Loucy (cell line): Measurements from ENCODE around the gene MACROD2.

Experiments
- H2AFZ ChIP-seq: fragments of 200-600 bp; sonication (generic); 2 replicates; pipeline ENCODE4 v1.6.0; 2016; ENCODE audit warnings: antibody characterized with exemption, mild to moderate bottlenecking, low read length, moderate library complexity
- H3F3A ChIP-seq: fragments of 200-600 bp; 2 replicates; pipeline ENCODE4 v1.6.0; 2016; ENCODE audit warnings: antibody characterized with exemption, low read depth, mild to moderate bottlenecking
- H3K27me3 ChIP-seq: fragments of 200-600 bp; sonication (generic); 2 replicates; pipeline ENCODE4 v1.6.1; 2014; ENCODE audit warnings: low read length, mild to moderate bottlenecking; ENCODE audit not compliant: insufficient read depth, poor library complexity, severe bottlenecking
- H3K36me3 ChIP-seq: fragments of 200-600 bp; sonication (generic); 2 replicates; pipeline ENCODE4 v1.6.1; 2016; ENCODE audit warnings: low read length; ENCODE audit not compliant: insufficient read depth
- H3K4me1 ChIP-seq: fragments of 200-600 bp; sonication (generic); 2 replicates; pipeline ENCODE4 v1.5.1; 2014; ENCODE audit warnings: low read length, mild to moderate bottlenecking; ENCODE audit not compliant: insufficient read depth, poor library complexity, severe bottlenecking
- H3K4me2 ChIP-seq: fragments of 200-600 bp; sonication (generic); 2 replicates; pipeline ENCODE4 v1.6.0; 2014; ENCODE audit warnings: antibody characterized with exemption, low read length, low read depth, mild to moderate bottlenecking; ENCODE audit not compliant: poor library complexity, severe bottlenecking
- H3K4me3 ChIP-seq: fragments of 200-600 bp; sonication (generic); 2 replicates; pipeline ENCODE4 v1.5.1; 2014; ENCODE audit warnings: low read length, mild to moderate bottlenecking, mixed read lengths; ENCODE audit not compliant: poor library complexity, severe bottlenecking
- H3K79me2 ChIP-seq: fragments of 200-600 bp; sonication (generic); 2 replicates; pipeline ENCODE4 v1.6.1; 2014; ENCODE audit warnings: low read length; ENCODE audit not compliant: insufficient read depth
- H3K9ac ChIP-seq: fragments of 200-600 bp; sonication (generic); 2 replicates; pipeline ENCODE4 v1.6.0; 2014; ENCODE audit warnings: mild to moderate bottlenecking, low read depth, low read length, moderate library complexity; ENCODE audit not compliant: poor library complexity, severe bottlenecking
- H3K9me2 ChIP-seq: fragments of 200-600 bp; sonication (generic); replicated peaks from 2 replicates; pipeline ENCODE4 v1.6.1; 2016; ENCODE audit warnings: low read depth, low read length, mixed read lengths
- H3K9me3 ChIP-seq: fragments of 200-600 bp; sonication (generic); 2 replicates; pipeline ENCODE4 v1.6.1; 2014; ENCODE audit warnings: mild to moderate bottlenecking, antibody characterized with exemption, low read length, low read depth; ENCODE audit not compliant: insufficient read depth
- H4K20me1 ChIP-seq: fragments of 200-600 bp; sonication (generic); 2 replicates; pipeline ENCODE4 v1.6.0; 2014; ENCODE audit warnings: antibody characterized with exemption, low read length, mild to moderate bottlenecking; ENCODE audit not compliant: insufficient read depth, poor library complexity, severe bottlenecking
- EZH2phosphoT487 ChIP-seq: fragments of 200-600 bp; IDR thresholded peaks from 2 replicates; pipeline ENCODE4 v1.6.1; 2018; ENCODE audit warnings: antibody characterized with exemption, mild to moderate bottlenecking, moderate library complexity, borderline replicate concordance
- TF ChIP-seq, protein P1 (sequence below): fragments of 200-600 bp; sonication (generic); conservative IDR thresholded peaks from 2 replicates; pipeline ENCODE4 v1.5.1; 2014; ENCODE audit warnings: mild to moderate bottlenecking, antibody characterized with exemption, low read length

The MACROD2 gene

GRCh38 chr20:14583413-14583812 lies 588.1 kb downstream of the MACROD2 start:
- Histone ChIP-seq H3K4me1 (no peaks in the 10 kb centered on the region), H3K79me2 (no peaks in the 10 kb centered on the region), H3K9ac (no peak overlapping the region), H3K9me2 (no peaks in the 10 kb centered on the region), H3F3A (no peaks in the 10 kb centered on the region), H3K4me3 (no peak overlapping the region), H3K4me2 (no peak overlapping the region), H4K20me1 (no peaks in the 10 kb centered on the region), H3K9me3 (no peaks in the 10 kb centered on the region), H3K27me3 (no peaks in the 10 kb centered on the region), H3K36me3 (no peaks in the 10 kb centered on the region), H2AFZ (no peak overlapping the region)
- TF ChIP-seq EZH2phosphoT487 = no peak
- TF ChIP-seq, protein P1, sequence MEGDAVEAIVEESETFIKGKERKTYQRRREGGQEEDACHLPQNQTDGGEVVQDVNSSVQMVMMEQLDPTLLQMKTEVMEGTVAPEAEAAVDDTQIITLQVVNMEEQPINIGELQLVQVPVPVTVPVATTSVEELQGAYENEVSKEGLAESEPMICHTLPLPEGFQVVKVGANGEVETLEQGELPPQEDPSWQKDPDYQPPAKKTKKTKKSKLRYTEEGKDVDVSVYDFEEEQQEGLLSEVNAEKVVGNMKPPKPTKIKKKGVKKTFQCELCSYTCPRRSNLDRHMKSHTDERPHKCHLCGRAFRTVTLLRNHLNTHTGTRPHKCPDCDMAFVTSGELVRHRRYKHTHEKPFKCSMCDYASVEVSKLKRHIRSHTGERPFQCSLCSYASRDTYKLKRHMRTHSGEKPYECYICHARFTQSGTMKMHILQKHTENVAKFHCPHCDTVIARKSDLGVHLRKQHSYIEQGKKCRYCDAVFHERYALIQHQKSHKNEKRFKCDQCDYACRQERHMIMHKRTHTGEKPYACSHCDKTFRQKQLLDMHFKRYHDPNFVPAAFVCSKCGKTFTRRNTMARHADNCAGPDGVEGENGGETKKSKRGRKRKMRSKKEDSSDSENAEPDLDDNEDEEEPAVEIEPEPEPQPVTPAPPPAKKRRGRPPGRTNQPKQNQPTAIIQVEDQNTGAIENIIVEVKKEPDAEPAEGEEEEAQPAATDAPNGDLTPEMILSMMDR = no peak

DNA sequence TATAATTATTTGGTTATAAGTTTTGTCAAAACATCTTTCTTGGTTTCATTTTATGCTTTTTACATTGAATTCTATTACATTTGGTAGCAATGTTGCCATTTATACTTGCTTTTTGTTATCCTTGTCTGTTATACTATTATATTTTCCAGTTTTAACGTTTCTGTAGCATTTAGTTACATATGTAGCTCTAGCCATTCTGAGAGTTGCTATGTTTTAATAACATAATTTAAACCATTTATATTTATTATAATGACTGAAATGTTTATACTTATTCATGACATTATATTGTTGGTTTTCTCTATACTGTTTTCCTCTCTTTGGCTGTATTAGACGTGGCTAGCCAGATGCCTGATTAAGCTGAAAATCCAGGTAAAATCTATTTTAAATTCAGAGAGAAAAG lies 594.1 kb downstream of the MACROD2 start:
- no peaks in the 10 kb centered on the region for H3K27me3 ChIP-seq
- H3K9me2 ChIP-seq = no peaks in the 10 kb centered on the region
- H3K4me1 ChIP-seq = no peaks in the 10 kb centered on the region
- no peaks in the 10 kb centered on the region for H3F3A ChIP-seq
- no peak overlapping the region for H3K4me3 ChIP-seq
- H3K36me3 ChIP-seq = no peaks in the 10 kb centered on the region
- no peak overlapping the region for H3K9ac ChIP-seq
- H3K4me2 ChIP-seq = no peak overlapping the region
- no peaks in the 10 kb centered on the region for H4K20me1 ChIP-seq
- TF ChIP-seq, protein P1 = no peak
- TF ChIP-seq EZH2phosphoT487 = no peak
- H3K9me3 ChIP-seq = no peaks in the 10 kb centered on the region
- no peak overlapping the region for H2AFZ ChIP-seq
- no peaks in the 10 kb centered on the region for H3K79me2 ChIP-seq

DNA sequence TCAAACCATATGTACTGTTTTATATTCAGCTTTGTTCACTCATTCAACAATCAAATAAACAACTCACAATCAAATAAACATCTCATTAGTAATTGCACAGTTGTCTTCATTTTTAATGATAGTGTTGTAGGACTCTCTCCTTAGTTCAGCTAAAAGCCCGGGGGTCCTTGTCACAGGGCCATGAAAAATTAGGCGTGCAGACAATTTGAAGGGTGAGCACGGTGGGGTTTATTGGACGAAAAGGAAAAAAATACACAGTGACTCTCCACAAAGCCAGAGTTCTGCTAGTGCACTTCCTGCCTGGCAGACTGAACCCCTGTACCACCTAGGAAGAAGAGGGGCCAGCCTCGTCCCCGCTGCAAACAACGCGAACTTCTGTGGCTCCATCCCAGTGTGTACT lies 599.7 kb downstream of the MACROD2 start:
- H3K36me3 ChIP-seq = no peaks in the 10 kb centered on the region
- no peaks in the 10 kb centered on the region for H3F3A ChIP-seq
- no peaks in the 10 kb centered on the region for H3K9me3 ChIP-seq
- H3K79me2 ChIP-seq = no peaks in the 10 kb centered on the region
- H3K4me1 ChIP-seq = no peaks in the 10 kb centered on the region
- H3K4me2 ChIP-seq = no peak overlapping the region
- H3K9ac ChIP-seq = no peak overlapping the region
- no peak overlapping the region for H3K4me3 ChIP-seq
- H3K9me2 ChIP-seq = no peaks in the 10 kb centered on the region
- no peaks in the 10 kb centered on the region for H4K20me1 ChIP-seq
- no peaks in the 10 kb centered on the region for H3K27me3 ChIP-seq
- no peak for TF ChIP-seq EZH2phosphoT487
- TF ChIP-seq, protein P1 = no peak
- H2AFZ ChIP-seq = no peak overlapping the region
